Osteoblast (primary cell): Measurements from ENCODE around the gene CBX2. TPM values are rescaled to one million over a fixed set of nuclear protein-coding genes. Genes with fewer than 3 reads are reported as not detected.

Experiments
- DNase-seq: peaks from one replicate; pipeline ENCODE4 v3.0.0; 2011; ENCODE audit warnings: low spot score, mixed read lengths; ENCODE audit not compliant: insufficient read length; ENCODE audit errors: missing footprints
- H2AFZ ChIP-seq: 2 replicates; pipeline ENCODE4 v1.6.0; 2011; ENCODE audit warnings: mild to moderate bottlenecking, low read length
- H3K27ac ChIP-seq: 2 replicates; pipeline ENCODE4 v1.5.1; 2011; ENCODE audit warnings: mild to moderate bottlenecking, low read depth, low read length, moderate library complexity
- H3K27me3 ChIP-seq: 2 replicates; pipeline ENCODE4 v1.6.0; 2012; ENCODE audit warnings: mild to moderate bottlenecking, control low read depth, inconsistent platforms, low read length, moderate library complexity; ENCODE audit not compliant: insufficient read depth
- H3K36me3 ChIP-seq: 2 replicates; pipeline ENCODE4 v1.5.1; 2011; ENCODE audit warnings: mild to moderate bottlenecking, low read length, control low read depth, moderate library complexity; ENCODE audit not compliant: insufficient read depth
- H3K4me1 ChIP-seq: 2 replicates; pipeline ENCODE4 v1.5.1; 2011; ENCODE audit warnings: mild to moderate bottlenecking, low read length, control low read depth, moderate library complexity; ENCODE audit not compliant: insufficient read depth
- H3K4me2 ChIP-seq: 2 replicates; pipeline ENCODE4 v1.6.0; 2011; ENCODE audit warnings: mild to moderate bottlenecking, low read length; ENCODE audit not compliant: insufficient read depth
- H3K4me3 ChIP-seq: fragments of 200-600 bp; sonication (generic); 3 replicates; pipeline ENCODE4 v1.5.1; 2012; ENCODE audit warnings: mild to moderate bottlenecking, low read length, inconsistent platforms; ENCODE audit not compliant: insufficient read depth
- H3K79me2 ChIP-seq: 2 replicates; pipeline ENCODE4 v1.6.0; 2012; ENCODE audit warnings: mild to moderate bottlenecking, low read length, control low read depth, inconsistent platforms; ENCODE audit not compliant: insufficient read depth
- H3K9me3 ChIP-seq: 2 replicates; pipeline ENCODE4 v1.5.1; 2011; ENCODE audit warnings: low read depth, low read length, control low read depth
- H4K20me1 ChIP-seq: 2 replicates; pipeline ENCODE4 v1.6.0; 2012; ENCODE audit warnings: mild to moderate bottlenecking, low read length, control low read depth; ENCODE audit not compliant: insufficient read depth
- CTCF ChIP-seq: IDR thresholded peaks from 2 replicates; pipeline ENCODE4 v1.5.1; 2011; ENCODE audit warnings: mild to moderate bottlenecking, low read depth, low read length, moderate library complexity; ENCODE audit errors: extremely low read depth
- total RNA-seq: library from RNA; depleted of rRNA; stranded (reverse); fragments of >200 nt; gene quantifications from 2 replicates; pipeline ENCODE4 v1.2.3, GENCODE V29; 2012

CBX2 gene
- total RNA-seq, 1 donor: 1.1 TPM

GRCh38 chr17:79785017-79785899, 7.3 kb downstream of the CBX2 start:
- DNase-seq: peak; percentile 69
- Histone ChIP-seq H3K27ac (no peak overlapping the region), H3K36me3 (no peaks in the 10 kb centered on the region), H3K27me3 (peaks cover 27% of the 10 kb centered on the region), H3K9me3 (no peaks in the 10 kb centered on the region), H4K20me1 (no peaks in the 10 kb centered on the region), H2AFZ (no peak overlapping the region), H3K4me1 (no peaks in the 10 kb centered on the region), H3K4me2 (no peak overlapping the region), H3K79me2 (no peaks in the 10 kb centered on the region), H3K4me3 (no peak overlapping the region)
- TF ChIP-seq CTCF: no peak

- H3K36me3 ChIP-seq: no peaks in the 10 kb centered on the region
- no peaks in the 10 kb centered on the region for H3K79me2 ChIP-seq
- H3K27ac ChIP-seq: no peak overlapping the region
- no peak overlapping the region for H3K4me3 ChIP-seq
- H4K20me1 ChIP-seq: no peaks in the 10 kb centered on the region
- no peaks in the 10 kb centered on the region for H3K4me1 ChIP-seq
- H2AFZ ChIP-seq: no peak overlapping the region
- TF ChIP-seq CTCF: no peak
- peaks cover 36% of the 10 kb centered on the region for H3K27me3 ChIP-seq
- no peak overlapping the region for H3K4me2 ChIP-seq
- no peaks in the 10 kb centered on the region for H3K9me3 ChIP-seq
- DNase-seq: peak; percentile 83
Observed at GRCh38 chr17:79785900-79786810, 8.2 kb downstream of the CBX2 start.

GRCh38 chr17:79786930-79787643, 9.1 kb downstream of the CBX2 start:
- peak; percentile 72 for DNase-seq
- Histone ChIP-seq H2AFZ (no peak overlapping the region), H3K27me3 (peaks cover 45% of the 10 kb centered on the region), H3K9me3 (no peaks in the 10 kb centered on the region), H4K20me1 (no peaks in the 10 kb centered on the region), H3K27ac (no peak overlapping the region), H3K4me2 (no peak overlapping the region), H3K79me2 (no peaks in the 10 kb centered on the region), H3K4me3 (no peak overlapping the region), H3K36me3 (no peaks in the 10 kb centered on the region), H3K4me1 (no peaks in the 10 kb centered on the region)
- no peak for TF ChIP-seq CTCF
